DMS 273 (cell line): ENCODE measurements around the gene HAUS2.
"Not testable (repeated sequence)": the region's sequence is repeated elsewhere in the genome, so short reads cannot be mapped to it uniquely, and the experiment has no call there.

Experiments used
- DNase-seq: peaks from one replicate; lab custom pipeline; 2025; ENCODE audit not compliant: unreplicated experiment; lab: John Stamatoyannopoulos, UW

Gene HAUS2

GRCh38 chr15:42548249-42549031 is at the start of gene HAUS2, which contains the start of gene LRRC57:
Gene HAUS2, plus strand, starts transcription at chr15:42548838. Its CDS starts 35 bp downstream, at chr15:42548873.
Gene LRRC57, minus strand, starts transcription at chr15:42548793. Its CDS starts 359 bp downstream, at chr15:42548434.
- DNase-seq = peak; percentile 94

GRCh38 chr15:42499858-42500609 is 48.6 kb upstream of the HAUS2 start:
- peak; percentile 42 for DNase-seq

- no peak for DNase-seq
Observed at GRCh38 chr15:42502477-42502876, 46.2 kb upstream of the HAUS2 start.

GRCh38 chr15:42503825-42504224 is 44.8 kb upstream of the HAUS2 start:
- no peak for DNase-seq

GRCh38 chr15:42504631-42505030 is 44.0 kb upstream of the HAUS2 start:
- DNase-seq = no peak

GRCh38 chr15:42507514-42507913 is 41.1 kb upstream of the HAUS2 start:
- DNase-seq = no peak

- no peak for DNase-seq
Observed at GRCh38 chr15:42508263-42508690, 40.4 kb upstream of the HAUS2 start.

- no peak for DNase-seq
Observed at GRCh38 chr15:42510258-42511006, 38.2 kb upstream of the HAUS2 start.

GRCh38 chr15:42511007-42511391 is 37.6 kb upstream of the HAUS2 start:
- no peak for DNase-seq

GRCh38 chr15:42523331-42523730 is 25.3 kb upstream of the HAUS2 start:
- DNase-seq = no peak

- no peak for DNase-seq
Observed at GRCh38 chr15:42528970-42529369, 19.7 kb upstream of the HAUS2 start.

GRCh38 chr15:42533246-42533645 is 15.4 kb upstream of the HAUS2 start:
- no peak for DNase-seq

GRCh38 chr15:42544853-42545629 is 3.6 kb upstream of the HAUS2 start:
- no peak for DNase-seq

GRCh38 chr15:42547918-42548248 is 755 bp upstream of the HAUS2 start:
- peak; percentile 54 for DNase-seq

- peak; percentile 64 for DNase-seq
Observed at GRCh38 chr15:42549032-42549491, 424 bp downstream of the HAUS2 start.

GRCh38 chr15:42549741-42550392 is 1.2 kb downstream of the HAUS2 start:
- DNase-seq = no peak

- DNase-seq = no peak
Observed at GRCh38 chr15:42553554-42553953, 4.9 kb downstream of the HAUS2 start.

GRCh38 chr15:42556550-42557207 is 8.0 kb downstream of the HAUS2 start:
- DNase-seq = not testable (repeated sequence)

- DNase-seq = no peak
Observed at GRCh38 chr15:42558739-42559138, 10.1 kb downstream of the HAUS2 start.
